GM10248 (cell line): Measurements from ENCODE around the gene NBPF1.
"Not testable (repeated sequence)": the region's sequence is repeated elsewhere in the genome, so short reads cannot be mapped to it uniquely, and the experiment has no call there.

Experiments used
- CTCF ChIA-PET: fragments of 300-600 bp; sonication (Branson Sonifier 250); formaldehyde crosslinking; extraction: SDS; loops from one replicate; lab custom pipeline; 2021; ENCODE audit warnings: antibody characterized with exemption; lab: Yijun Ruan, JAX
- POLR2A ChIA-PET: fragments of 350-650 bp; sonication (Branson Sonifier 250); formaldehyde crosslinking; extraction: SDS; loops from one replicate; lab custom pipeline; 2020; ENCODE audit warnings: antibody characterized with exemption; lab: Yijun Ruan, JAX
- DNase-seq: peaks from one replicate; pipeline ENCODE4 v3.0.0; 2012; ENCODE audit errors: extremely low spot score

Gene NBPF1

DNA sequence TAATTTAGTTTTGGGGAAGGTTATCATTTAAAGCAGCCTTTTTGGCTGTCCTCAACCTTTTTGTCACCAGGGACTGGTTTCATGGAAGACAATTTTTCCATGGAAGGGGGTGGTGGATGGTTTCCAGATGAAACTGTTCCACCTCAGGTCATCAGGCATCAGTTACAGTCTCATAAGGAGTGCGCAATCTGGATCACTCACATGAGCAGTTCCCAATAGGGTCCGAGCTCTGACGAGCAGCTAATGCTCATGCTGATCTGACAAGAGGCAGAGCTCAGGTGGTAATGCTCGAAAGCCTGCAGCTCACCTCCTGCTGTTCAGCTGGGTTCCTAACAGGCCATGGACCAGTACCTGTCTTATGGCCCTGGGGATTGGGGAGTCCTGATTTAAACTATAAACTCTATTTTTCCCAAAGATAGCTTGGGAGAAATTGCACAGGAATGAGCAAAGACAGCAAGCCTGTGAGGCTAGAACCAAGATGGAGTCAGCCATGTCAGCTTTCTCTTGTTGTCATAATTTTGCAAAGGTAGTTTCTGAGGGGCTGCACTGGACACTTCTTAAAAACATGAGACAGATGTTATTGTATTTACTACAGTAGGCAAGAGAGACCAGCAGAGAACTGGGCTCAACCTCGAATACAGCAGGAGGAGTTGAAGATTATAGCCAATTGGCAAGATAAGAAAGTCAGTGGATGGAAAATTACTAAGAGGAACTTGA is 96.5 kb downstream of the NBPF1 start:
- DNase-seq, POLR2A ChIA-PET: not testable (repeated sequence)
- CTCF ChIA-PET, result interaction anchor here (1.6 kb wide), 1 partner anchor 106 kb away, joined by 5 read pairs; no protein-coding TSS in a partner anchor

- POLR2A ChIA-PET, result interaction anchor here (0.6 to 1.2 kb wide), 4 partner anchors 108 to 392 kb away, joined by 3 to 4 read pairs (median 4); partner anchors contain the start of gene RNU1-2
- CTCF ChIA-PET, DNase-seq: not testable (repeated sequence)
Measured at GRCh38 chr1:16514107-16515055, 99.0 kb downstream of the NBPF1 start, which contains the start of gene RNU1-1. TSS of gene RNU1-1 (minus strand) at chr1:16514285.

- POLR2A ChIA-PET, result interaction anchor here (0.7 to 1.2 kb wide), 5 partner anchors 109 to 393 kb away, joined by 3 to 4 read pairs (median 4); partner anchors contain the start of gene RNU1-2
- peak; percentile 48 for DNase-seq
- CTCF ChIA-PET, result not testable (repeated sequence)
Measured at GRCh38 chr1:16513412-16514106, 99.8 kb downstream of the NBPF1 start.

GRCh38 chr1:16512624-16513411 is 100.5 kb downstream of the NBPF1 start:
- POLR2A ChIA-PET, result interaction anchor here (1.1 to 1.2 kb wide), 4 partner anchors 110 to 393 kb away, joined by 3 to 4 read pairs (median 4); no protein-coding TSS in a partner anchor
- CTCF ChIA-PET, DNase-seq: not testable (repeated sequence)
